IPS-18c (cell line): ENCODE measurements around the gene KATNAL1.

Source experiments
- H3K4me3 ChIP-seq: 2 replicates; pipeline ENCODE4 v1.7.0; 2013; ENCODE audit warnings: low read depth, mild to moderate bottlenecking, low read length, moderate library complexity; ENCODE audit not compliant: insufficient read depth
- H3K9me3 ChIP-seq: one replicate; pipeline ENCODE4 v1.6.1; 2013; ENCODE audit warnings: mild to moderate bottlenecking, low read length, moderate library complexity; ENCODE audit not compliant: control insufficient read depth, insufficient read depth

The KATNAL1 gene

DNA sequence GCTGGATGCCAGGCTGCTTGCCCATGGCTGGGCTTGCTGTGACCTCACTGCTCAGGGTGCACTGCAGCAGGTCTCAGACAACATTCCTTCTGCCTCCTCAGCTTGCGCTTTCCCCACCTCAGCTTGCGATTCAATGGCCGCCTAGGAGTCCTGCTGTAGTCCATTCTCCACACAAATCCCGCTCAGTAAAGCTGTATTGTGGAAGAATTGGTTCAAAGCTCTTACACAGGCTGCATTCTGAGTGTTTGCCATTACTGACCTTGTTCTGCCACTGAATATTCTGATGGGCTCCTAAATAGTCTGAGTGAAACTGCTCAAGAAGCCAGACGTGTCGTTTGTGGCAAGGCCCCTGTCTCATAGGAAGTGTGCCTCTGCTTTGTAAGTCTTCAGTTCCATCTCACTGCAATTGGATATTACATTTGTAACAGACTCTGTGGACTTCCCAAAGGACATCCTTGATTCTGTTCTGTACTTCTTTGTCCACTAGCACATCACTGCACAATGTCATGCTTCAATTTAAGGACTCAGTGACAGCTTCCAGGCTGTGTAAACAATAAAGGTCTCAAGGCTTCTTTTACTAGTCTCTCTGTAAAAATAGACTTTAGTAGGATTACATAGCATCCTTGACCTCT lies 49.8 kb downstream of the KATNAL1 start:
- Histone ChIP-seq H3K4me3 (no peak overlapping the region), H3K9me3 (peaks cover 2% of the 10 kb centered on the region)

- peaks cover 2% of the 10 kb centered on the region for H3K9me3 ChIP-seq
- H3K4me3 ChIP-seq = no peak overlapping the region
Measured at GRCh38 chr13:30256713-30257467, 50.5 kb downstream of the KATNAL1 start.

- peaks cover 2% of the 10 kb centered on the region for H3K9me3 ChIP-seq
- no peak overlapping the region for H3K4me3 ChIP-seq
Measured at GRCh38 chr13:30255696-30256095, 51.7 kb downstream of the KATNAL1 start.

DNA sequence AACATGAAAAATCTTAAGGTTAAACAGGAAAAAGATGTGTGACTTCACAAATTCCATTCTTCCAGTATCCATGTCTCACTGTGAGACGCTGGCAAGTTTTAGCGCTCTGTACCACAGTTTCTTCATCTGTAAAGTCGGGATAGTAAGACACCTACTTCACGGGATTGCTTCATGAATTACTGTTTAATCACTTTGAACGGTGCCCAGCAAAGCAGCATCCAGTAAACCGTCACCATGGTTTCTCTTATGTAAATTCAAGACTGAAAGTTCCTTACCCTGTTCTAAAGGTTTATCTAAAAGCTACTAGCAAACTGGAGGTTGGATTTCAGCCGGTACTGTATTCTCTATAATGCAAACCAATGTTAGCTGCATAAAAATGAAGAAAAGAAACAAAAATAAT lies 53.5 kb downstream of the KATNAL1 start:
- Histone ChIP-seq H3K9me3 (peaks cover 2% of the 10 kb centered on the region), H3K4me3 (no peak overlapping the region)

DNA sequence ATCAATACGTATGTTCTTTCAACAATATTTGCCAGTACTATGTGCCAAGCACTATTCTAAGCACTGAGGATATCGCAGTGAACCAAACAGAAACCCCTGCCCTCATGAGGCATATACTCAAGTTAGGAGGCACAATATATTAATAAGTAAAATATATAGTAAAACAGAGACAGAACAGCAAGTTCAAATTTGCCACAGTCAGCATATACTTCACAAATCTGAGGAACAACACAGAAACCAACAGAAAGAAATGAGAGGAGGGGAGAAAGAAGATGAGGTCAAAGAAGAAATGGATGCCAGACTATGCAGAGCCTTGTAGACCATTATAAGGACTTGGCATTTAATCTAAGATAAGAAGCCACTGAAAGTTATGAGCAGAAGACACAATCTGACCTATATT lies 59.9 kb downstream of the KATNAL1 start:
- H3K4me3 ChIP-seq = no peak overlapping the region
- H3K9me3 ChIP-seq = peaks cover 2% of the 10 kb centered on the region

- Histone ChIP-seq H3K4me3 (no peak overlapping the region), H3K9me3 (no peaks in the 10 kb centered on the region)
Measured at GRCh38 chr13:30241532-30241931, 65.8 kb downstream of the KATNAL1 start.

- no peak overlapping the region for H3K4me3 ChIP-seq
Measured at GRCh38 chr13:30240608-30241007, 66.7 kb downstream of the KATNAL1 start.

GRCh38 chr13:30235216-30235615 lies 72.1 kb downstream of the KATNAL1 start:
- Histone ChIP-seq H3K4me3 (no peak overlapping the region), H3K9me3 (no peaks in the 10 kb centered on the region)

More at GRCh38 chr13:30240608-30241007, 66.7 kb downstream of the KATNAL1 start:
- no peaks in the 10 kb centered on the region for H3K9me3 ChIP-seq

DNA sequence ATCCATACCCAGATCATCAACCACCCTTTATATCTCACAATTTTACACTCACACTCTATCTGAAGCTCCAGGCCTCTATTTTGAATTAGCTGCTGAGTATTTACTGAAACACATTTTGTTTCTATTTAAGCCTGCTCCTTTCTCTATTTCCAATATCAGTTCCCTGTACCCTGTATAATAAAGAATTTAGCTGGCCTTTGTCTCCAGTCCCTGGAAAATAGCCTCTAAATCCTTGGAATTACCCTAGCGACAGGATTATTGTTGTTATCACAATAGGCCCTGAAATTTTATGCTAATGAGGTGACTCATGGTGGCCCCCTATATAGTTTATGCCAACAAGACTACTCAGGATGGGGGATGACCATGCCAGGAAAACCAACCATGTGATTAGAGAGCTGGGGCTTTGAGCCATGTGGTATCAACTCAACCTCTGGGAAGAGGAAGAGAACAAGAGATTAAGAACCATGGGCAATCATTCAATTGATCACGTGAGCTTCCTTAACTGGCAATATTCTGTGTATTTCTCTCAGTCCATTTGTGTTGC lies 72.7 kb downstream of the KATNAL1 start:
- Histone ChIP-seq H3K4me3 (no peak overlapping the region), H3K9me3 (no peaks in the 10 kb centered on the region)

DNA sequence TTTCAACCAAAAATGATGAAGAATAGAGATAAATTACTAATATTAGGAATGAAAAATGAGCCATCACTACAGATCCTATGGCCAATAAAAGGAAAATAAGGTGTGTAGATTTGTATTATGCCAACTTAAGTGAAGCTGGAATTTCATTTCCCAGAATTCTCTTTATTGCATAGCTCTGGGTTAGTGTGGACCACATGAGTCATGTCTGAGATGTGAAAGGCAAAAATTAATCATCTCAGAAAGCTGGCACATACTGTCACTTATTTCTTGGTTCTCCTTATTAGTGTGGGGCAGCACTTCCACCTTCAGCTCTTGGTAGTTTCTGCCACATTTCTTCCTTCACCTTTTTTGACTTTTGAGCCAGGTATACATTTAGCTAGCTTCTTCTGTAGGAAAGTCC lies 82.6 kb downstream of the KATNAL1 start:
- peaks cover 2% of the 10 kb centered on the region for H3K9me3 ChIP-seq

DNA sequence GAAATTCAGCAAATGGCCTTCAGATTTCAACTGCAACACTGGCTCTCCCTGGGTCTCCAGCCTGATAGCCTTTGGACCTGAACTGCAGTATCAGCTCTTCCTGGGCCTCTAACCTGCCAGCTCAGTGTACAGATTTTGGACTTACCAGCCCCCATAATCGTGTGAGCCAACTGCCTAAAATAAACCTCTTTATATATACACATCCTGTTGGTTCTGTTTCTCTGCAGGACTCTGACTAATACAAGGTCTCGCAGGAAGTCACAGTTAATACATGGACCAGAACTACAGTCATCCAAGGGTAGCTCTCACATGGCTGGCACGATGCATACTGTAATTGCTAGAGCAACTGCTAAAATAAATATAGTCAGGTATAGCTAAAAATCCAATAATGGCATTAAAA lies 85.1 kb downstream of the KATNAL1 start:
- H3K9me3 ChIP-seq = peaks cover 2% of the 10 kb centered on the region

More for the DNA sequence above, 82.6 kb downstream of the KATNAL1 start:
- no peak overlapping the region for H3K4me3 ChIP-seq

DNA sequence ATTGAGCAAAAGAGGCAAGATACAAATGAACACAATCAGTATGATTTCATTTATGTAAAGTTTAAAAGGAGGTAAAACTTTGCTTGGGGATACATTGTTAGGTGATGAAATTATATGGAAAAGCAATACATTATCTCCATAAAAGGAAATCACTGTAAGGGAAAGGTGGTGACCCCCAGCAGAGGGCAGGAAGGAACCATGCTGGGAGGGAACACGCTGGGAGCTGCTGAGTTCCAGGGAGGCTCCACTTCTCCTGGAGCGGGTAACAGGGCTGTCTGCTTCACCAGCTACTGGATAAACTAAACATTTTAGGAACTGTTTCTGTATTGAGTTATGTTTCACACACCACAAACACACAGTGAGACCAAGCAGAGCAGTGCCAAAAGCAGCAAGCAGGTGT lies 91.2 kb downstream of the KATNAL1 start:
- H3K9me3 ChIP-seq = no peaks in the 10 kb centered on the region
- no peak overlapping the region for H3K4me3 ChIP-seq

More for the DNA sequence above, 85.1 kb downstream of the KATNAL1 start:
- no peak overlapping the region for H3K4me3 ChIP-seq

DNA sequence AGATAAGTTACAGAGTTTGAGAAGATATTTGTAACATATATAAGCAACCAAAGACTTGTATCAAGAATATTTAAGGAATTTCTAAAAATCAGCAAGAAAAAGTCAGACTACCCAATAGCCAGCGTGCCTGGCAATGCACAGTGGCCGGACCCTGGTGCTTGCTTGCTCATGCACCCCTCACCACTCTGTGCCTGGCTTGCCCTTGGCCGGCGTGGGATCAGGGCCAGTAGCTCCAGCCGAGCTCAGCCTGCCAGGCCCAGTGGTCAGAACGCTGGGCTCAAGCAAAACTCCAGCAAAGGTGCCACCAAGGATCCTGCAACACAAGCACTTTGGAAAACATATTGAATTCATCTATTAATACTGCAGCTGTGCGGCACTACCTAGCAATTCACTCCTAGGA lies 95.1 kb downstream of the KATNAL1 start:
- Histone ChIP-seq H3K9me3 (no peaks in the 10 kb centered on the region), H3K4me3 (no peak overlapping the region)

GRCh38 chr13:30211745-30212144 lies 95.6 kb downstream of the KATNAL1 start:
- H3K4me3 ChIP-seq = no peak overlapping the region
- no peaks in the 10 kb centered on the region for H3K9me3 ChIP-seq

DNA sequence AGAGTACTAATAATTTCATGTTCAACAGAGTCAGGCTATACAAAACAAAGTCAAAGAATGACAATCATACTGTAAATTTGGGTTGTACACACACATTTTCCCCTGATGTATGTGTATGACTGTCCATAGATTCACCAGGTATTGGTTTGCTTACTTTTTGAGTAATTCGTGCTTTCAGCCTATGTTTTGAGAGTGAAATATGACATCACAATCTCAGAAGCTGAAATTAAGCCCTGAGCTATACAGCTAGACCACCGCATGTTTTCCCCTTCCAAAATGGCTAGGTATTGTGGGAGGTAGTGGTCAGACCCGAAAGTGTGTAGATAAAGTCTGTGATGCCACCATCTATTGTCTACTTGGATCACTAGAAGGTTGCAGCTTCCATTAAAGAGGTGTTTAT lies 102.8 kb downstream of the KATNAL1 start:
- Histone ChIP-seq H3K9me3 (no peaks in the 10 kb centered on the region), H3K4me3 (no peak overlapping the region)

GRCh38 chr13:30196025-30196424 lies 111.3 kb downstream of the KATNAL1 start:
- Histone ChIP-seq H3K4me3 (no peak overlapping the region), H3K9me3 (no peaks in the 10 kb centered on the region)

DNA sequence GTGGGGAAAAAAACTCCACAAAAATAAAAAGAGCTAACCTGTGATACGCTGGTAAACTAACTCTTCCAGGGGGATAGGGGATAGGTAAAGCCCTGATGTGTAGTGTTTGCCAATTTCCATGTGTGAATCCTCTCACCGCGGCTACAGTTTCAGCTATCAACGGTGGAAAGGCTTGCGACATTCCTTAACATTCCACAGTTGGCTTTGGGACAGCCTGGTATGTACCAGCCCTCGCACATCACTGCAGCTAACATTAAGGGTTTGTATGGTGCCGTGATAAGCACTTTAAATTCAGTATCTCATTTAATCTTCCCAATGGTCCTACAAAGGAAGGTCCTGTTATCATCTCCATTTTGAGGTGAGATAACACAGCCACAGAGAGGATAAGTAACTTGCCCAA lies 112.4 kb downstream of the KATNAL1 start:
- Histone ChIP-seq H3K4me3 (no peak overlapping the region), H3K9me3 (no peaks in the 10 kb centered on the region)
